Small intestine (tissue), 7 donors: ENCODE data around the gene AKR1B1. TPM values are rescaled to one million over a fixed set of nuclear protein-coding genes. Genes with fewer than 3 reads are reported as not detected.

Source experiments
- DNase-seq, 2 donors: peaks; one replicate each; pipeline versions ENCODE4 v3.0.0 to v3.0.0-alpha.2; 2013
- FAIRE-seq: peaks from 2 replicates; lab custom pipeline; 2012; peaks lifted over from hg19 to GRCh38; lab: Jason Lieb, UNC
- H3K27ac ChIP-seq, 3 donors: one replicate each; pipeline ENCODE4 v1.5.1; 2013; ENCODE audit warnings: low read length in 2 of 3, mild to moderate bottlenecking in 2 of 3, control low read depth in 1 of 3, inconsistent platforms in 1 of 3, low read depth in 1 of 3, moderate library complexity in 1 of 3
- H3K27me3 ChIP-seq, 3 donors: one replicate each; pipeline ENCODE4 v1.6.1; 2013; ENCODE audit warnings: low read length in 3 of 3, inconsistent platforms in 1 of 3; ENCODE audit not compliant: control insufficient read depth in 3 of 3, insufficient read depth in 3 of 3
- H3K36me3 ChIP-seq, 3 donors: one replicate each; pipeline ENCODE4 v1.6.1; 2013; ENCODE audit warnings: low read length in 3 of 3, inconsistent platforms in 1 of 3, low read depth in 1 of 3, mild to moderate bottlenecking in 1 of 3, moderate library complexity in 1 of 3; ENCODE audit not compliant: control insufficient read depth in 3 of 3, insufficient read depth in 2 of 3
- H3K4me1 ChIP-seq, 3 donors: one replicate each; pipeline ENCODE4 v1.6.1; 2013; ENCODE audit warnings: low read length in 2 of 3, inconsistent platforms in 1 of 3, low read depth in 1 of 3, mild to moderate bottlenecking in 1 of 3, moderate library complexity in 1 of 3; ENCODE audit not compliant: control insufficient read depth in 3 of 3, insufficient read depth in 2 of 3
- H3K4me3 ChIP-seq, 3 donors: one replicate each; pipeline ENCODE4 v1.5.1; 2013; ENCODE audit warnings: low read length in 3 of 3, control low read depth in 1 of 3, inconsistent platforms in 1 of 3, low read depth in 1 of 3, mild to moderate bottlenecking in 1 of 3, moderate library complexity in 1 of 3
- H3K9me3 ChIP-seq, 2 donors: one replicate each; pipeline ENCODE4 v1.6.1; 2013; ENCODE audit warnings: low read depth in 1 of 2, low read length in 1 of 2; ENCODE audit not compliant: control insufficient read depth in 2 of 2, insufficient read depth in 1 of 2
- WGBS, 3 donors: extraction: QIAGEN DNeasy Blood & Tissue Kit; methylation state at CpG; one replicate each; pipeline ENCODE4 v1.1.7; 2013; 5-methylcytosine and 5-hydroxymethylcytosine counted together
- polyA plus RNA-seq, 4 donors: library from polyadenylated mRNA; stranded (reverse) in 3 of 4; unstranded in 1 of 4; fragments of 200-250 nt in 3 of 4; fragments of 120-200 nt in 1 of 4; gene quantifications; one replicate each; pipeline versions ENCODE4 v1.2.1 to v1.2.3, GENCODE V29; 2013
- donor health status: healthy with polysubstance abuse.
- donor health status: control.
- donor health status: control.
- donor health status: Bipolar disorder and iron deficiency.
- donor health status: healthy.

AKR1B1 gene
- polyA plus RNA-seq, 4 donors: 10.3 to 57.6 (median 28.3) TPM

- Histone ChIP-seq H3K4me1 (no peaks in the 10 kb centered on the region), H3K9me3 (no peaks in the 10 kb centered on the region), H3K36me3 (peaks cover 0 to 31% (median 7%) of the 10 kb centered on the region in 3 donors), H3K27ac (no peak overlapping the region), H3K4me3 (no peak overlapping the region), H3K27me3 (no peaks in the 10 kb centered on the region)
- WGBS, 3 donors: 81 to 88% (median 88%) methylated on average over 11 of the region's 11 CpGs
- FAIRE-seq: no peak
- no peak for DNase-seq
These were observed 10.3 kb downstream of the AKR1B1 start for GRCh38 chr7:134448356-134449229.

GRCh38 chr7:134447383-134447782 is 11.5 kb downstream of the AKR1B1 start:
- H3K4me1 ChIP-seq: no peaks in the 10 kb centered on the region
- no peak overlapping the region for H3K27ac ChIP-seq
- FAIRE-seq: no peak
- no peak overlapping the region for H3K4me3 ChIP-seq
- no peak for DNase-seq
- no peaks in the 10 kb centered on the region for H3K9me3 ChIP-seq
- H3K36me3 ChIP-seq: peaks cover 0 to 37% (median 9%) of the 10 kb centered on the region in 3 donors
- H3K27me3 ChIP-seq: no peaks in the 10 kb centered on the region
- WGBS, 3 donors: 92 to 93% (median 93%) methylated on average over 9 of the region's 9 CpGs

DNA sequence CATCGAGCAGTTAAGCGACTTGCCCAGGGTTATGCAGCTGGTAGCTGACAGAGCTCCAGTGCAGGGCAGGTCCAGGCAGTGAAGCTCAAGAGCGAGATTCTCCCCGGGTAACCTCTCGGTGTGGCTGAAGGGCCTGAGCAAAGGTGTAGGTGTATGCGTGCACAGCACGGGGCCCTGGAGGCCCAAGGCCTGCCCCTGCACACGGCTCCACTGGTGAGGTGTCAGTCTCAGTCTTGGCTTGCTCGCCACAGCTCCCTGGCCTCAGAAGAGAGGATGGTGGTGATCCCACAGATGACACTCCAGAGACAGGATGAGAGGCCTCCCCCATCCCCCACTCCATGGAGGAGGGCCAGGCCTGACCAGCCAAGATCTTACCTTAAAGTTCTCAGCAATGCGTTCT is 12.0 kb downstream of the AKR1B1 start:
- H3K4me3 ChIP-seq: no peak overlapping the region
- H3K27me3 ChIP-seq: no peaks in the 10 kb centered on the region
- H3K27ac ChIP-seq: no peak overlapping the region
- WGBS, 3 donors: 94 to 97% (median 95%) methylated on average over 10 of the region's 10 CpGs
- FAIRE-seq: no peak
- DNase-seq: no peak
- H3K9me3 ChIP-seq: no peaks in the 10 kb centered on the region
- H3K36me3 ChIP-seq: peaks cover 0 to 37% (median 9%) of the 10 kb centered on the region in 3 donors
- no peaks in the 10 kb centered on the region for H3K4me1 ChIP-seq

- Histone ChIP-seq H3K36me3 (peaks cover 0 to 37% (median 13%) of the 10 kb centered on the region in 3 donors), H3K9me3 (no peaks in the 10 kb centered on the region), H3K27ac (no peak overlapping the region), H3K4me1 (no peaks in the 10 kb centered on the region), H3K27me3 (no peaks in the 10 kb centered on the region), H3K4me3 (no peak overlapping the region)
- DNase-seq (no peak), FAIRE-seq (no peak)
- WGBS, 3 donors: 89 to 94% (median 89%) methylated on average over 9 of the region's 9 CpGs
These were observed 12.5 kb downstream of the AKR1B1 start for GRCh38 chr7:134446446-134446845.

GRCh38 chr7:134444961-134445315 is 14.0 kb downstream of the AKR1B1 start:
- Histone ChIP-seq H3K36me3 (peaks cover 0 to 31% (median 17%) of the 10 kb centered on the region in 3 donors), H3K9me3 (no peaks in the 10 kb centered on the region), H3K4me3 (no peak overlapping the region), H3K27ac (no peak overlapping the region), H3K27me3 (no peaks in the 10 kb centered on the region), H3K4me1 (no peaks in the 10 kb centered on the region)
- FAIRE-seq (no peak), DNase-seq (no peak)
- 95 to 98% (median 96%) methylated on average over 4 of the region's 4 CpGs for WGBS, 3 donors

GRCh38 chr7:134444198-134444960 is 14.5 kb downstream of the AKR1B1 start:
- Histone ChIP-seq H3K27me3 (no peaks in the 10 kb centered on the region), H3K27ac (no peak overlapping the region), H3K4me1 (no peaks in the 10 kb centered on the region), H3K4me3 (no peak overlapping the region), H3K9me3 (no peaks in the 10 kb centered on the region), H3K36me3 (peaks cover 0 to 31% (median 17%) of the 10 kb centered on the region in 3 donors)
- no peak for FAIRE-seq
- 79 to 86% (median 84%) methylated on average over 9 of the region's 9 CpGs for WGBS, 3 donors
- DNase-seq: no peak

DNA sequence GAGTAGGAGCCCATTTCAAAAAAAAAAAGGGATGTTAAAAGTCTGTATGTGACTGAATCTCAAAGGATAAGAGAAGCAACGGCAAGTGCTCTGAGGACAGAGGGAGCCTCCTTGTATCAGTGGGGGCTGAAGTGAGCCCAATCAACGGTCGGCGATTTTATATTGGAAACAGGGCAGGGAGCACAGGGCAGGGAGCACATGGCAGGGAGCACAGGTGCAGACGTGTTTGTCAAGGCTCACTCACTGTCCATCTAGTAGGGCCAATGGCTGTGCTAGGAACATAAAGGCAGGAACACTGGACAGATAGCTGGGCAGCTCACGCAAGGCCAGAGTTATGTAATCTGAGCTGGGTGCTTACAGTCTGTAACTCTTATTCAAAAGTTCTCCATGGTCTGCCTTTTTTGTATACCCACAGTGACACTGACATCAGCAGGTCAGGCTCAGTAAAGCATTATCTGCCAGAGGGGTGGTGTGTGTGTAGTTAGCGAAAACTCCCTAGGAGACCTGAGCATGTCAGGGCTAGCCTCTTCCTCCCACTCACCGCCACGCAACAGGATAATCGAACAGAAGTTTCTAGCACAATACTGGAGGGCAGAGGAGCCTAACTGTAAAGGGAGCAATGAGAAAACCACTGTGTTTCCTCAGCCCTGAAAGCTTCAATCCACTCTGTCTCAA is 15.4 kb downstream of the AKR1B1 start:
- Histone ChIP-seq H3K27ac (no peak overlapping the region), H3K9me3 (peaks cover 0 to 5% of the 10 kb centered on the region in 2 donors), H3K4me1 (no peaks in the 10 kb centered on the region), H3K27me3 (no peaks in the 10 kb centered on the region), H3K36me3 (peaks cover 0 to 31% (median 17%) of the 10 kb centered on the region in 3 donors), H3K4me3 (no peak overlapping the region)
- FAIRE-seq (no peak), DNase-seq (no peak)
- WGBS, 3 donors: 90 to 95% (median 95%) methylated on average over 10 of the region's 10 CpGs
